IMR-90 (cell line): Measurements from ENCODE around the gene SLC35E2B. TPM values are rescaled to one million over a fixed set of nuclear protein-coding genes. Genes with fewer than 3 reads are reported as not detected.

Experiments
- ATAC-seq: fragments of 200-7000 bp; cut with Tn5 transposase; 2 replicates; pipeline ENCODE4 v1.9.1; 2020; ENCODE audit warnings: low read depth, mild to moderate bottlenecking, moderate library complexity
- BruUV-seq: library from RNA; stranded (reverse); fragments of 400-500 nt; replicated peaks from 2 replicates; lab custom pipeline; 2021; lab: Mats Ljungman, UMichigan
- CTCF ChIA-PET: fragments of 300-600 bp; formaldehyde crosslinking; extraction: SDS; loops from one replicate; lab custom pipeline; 2021; ENCODE audit warnings: antibody characterized with exemption; lab: Yijun Ruan, JAX
- POLR2A ChIA-PET: fragments of 300-600 bp; sonication (Branson Sonifier 250); formaldehyde crosslinking; loops from one replicate; lab custom pipeline; 2022; ENCODE audit warnings: antibody characterized with exemption; ENCODE audit not compliant: unreplicated experiment; lab: Charles Lee
- DNase-seq: peaks from one replicate; pipeline ENCODE4 v3.0.0; 2013
- H2AFZ ChIP-seq: replicated peaks from 2 replicates; pipeline ENCODE3; 2013; ENCODE audit warnings: low read length, mild to moderate bottlenecking; ENCODE audit not compliant: poor library complexity
- H2AK5ac ChIP-seq: 2 replicates; pipeline ENCODE4 v1.6.1; 2013; ENCODE audit warnings: low read depth, low read length, inconsistent platforms
- H2AK9ac ChIP-seq: replicated peaks from 2 replicates; pipeline ENCODE3; 2013; ENCODE audit warnings: mild to moderate bottlenecking, low read depth, low read length, moderate library complexity; ENCODE audit not compliant: poor library complexity
- H2BK120ac ChIP-seq: 2 replicates; pipeline ENCODE4 v1.6.1; 2013; ENCODE audit warnings: low read depth, low read length, inconsistent platforms
- H2BK15ac ChIP-seq: 3 replicates; pipeline ENCODE4 v1.6.1; 2013; ENCODE audit warnings: low read depth, low read length, inconsistent platforms
- H2BK20ac ChIP-seq: 2 replicates; pipeline ENCODE4 v1.6.1; 2013; ENCODE audit warnings: low read depth, mild to moderate bottlenecking, inconsistent platforms, low read length, moderate library complexity
- H2BK5ac ChIP-seq: 2 replicates; pipeline ENCODE4 v1.6.1; 2013; ENCODE audit warnings: mild to moderate bottlenecking, low read depth, low read length, inconsistent platforms; ENCODE audit not compliant: poor library complexity, severe bottlenecking
- H3K14ac ChIP-seq: replicated peaks from 2 replicates; pipeline ENCODE4 v1.6.1; 2013; ENCODE audit warnings: low read depth, low read length, inconsistent platforms
- H3K18ac ChIP-seq: 2 replicates; pipeline ENCODE4 v1.6.1; 2013; ENCODE audit warnings: low read depth, low read length, control low read depth
- H3K23ac ChIP-seq: 2 replicates; pipeline ENCODE4 v1.6.1; 2013; ENCODE audit warnings: low read depth, low read length, inconsistent platforms
- H3K27ac ChIP-seq: 2 replicates; pipeline ENCODE4 v1.5.1; 2013; ENCODE audit warnings: mild to moderate bottlenecking, control low read depth, low read length; ENCODE audit not compliant: insufficient read depth
- H3K27me3 ChIP-seq: 2 replicates; pipeline ENCODE4 v1.6.1; 2013; ENCODE audit warnings: low read length; ENCODE audit not compliant: control insufficient read depth, insufficient read depth
- H3K36me3 ChIP-seq: 2 replicates; pipeline ENCODE4 v1.6.1; 2013; ENCODE audit warnings: low read length, mixed read lengths; ENCODE audit not compliant: control insufficient read depth, insufficient read depth
- H3K4ac ChIP-seq: 2 replicates; pipeline ENCODE4 v1.6.1; 2013; ENCODE audit warnings: low read depth, low read length, inconsistent platforms
- H3K4me1 ChIP-seq: 2 replicates; pipeline ENCODE4 v1.6.1; 2013; ENCODE audit warnings: low read length, mixed read lengths; ENCODE audit not compliant: control insufficient read depth, insufficient read depth
- H3K4me2 ChIP-seq: 2 replicates; pipeline ENCODE4 v1.6.1; 2013; ENCODE audit warnings: low read depth, mild to moderate bottlenecking, control low read depth, low read length, moderate library complexity
- H3K4me3 ChIP-seq: 2 replicates; pipeline ENCODE4 v1.5.1; 2013; ENCODE audit warnings: low read depth, mild to moderate bottlenecking, control low read depth, low read length, moderate library complexity; ENCODE audit not compliant: insufficient read depth
- H3K56ac ChIP-seq: 2 replicates; pipeline ENCODE4 v1.6.1; 2013; ENCODE audit warnings: low read length, inconsistent platforms; ENCODE audit not compliant: insufficient read depth; ENCODE audit errors: extremely low read depth
- H3K79me1 ChIP-seq, 2 experiments: 2 replicates each; pipeline ENCODE4 v1.6.1; 2013; ENCODE audit warnings: low read length in 2 of 2, inconsistent platforms in 1 of 2, low read depth in 1 of 2
- H3K9ac ChIP-seq: 2 replicates; pipeline ENCODE4 v1.6.1; 2013; ENCODE audit warnings: low read depth, low read length, control low read depth
- H3K9me1 ChIP-seq: 2 replicates; pipeline ENCODE4 v1.6.1; 2013; ENCODE audit warnings: low read length, inconsistent platforms; ENCODE audit not compliant: insufficient read depth
- H3K9me3 ChIP-seq: 2 replicates; pipeline ENCODE4 v1.6.1; 2013; ENCODE audit warnings: low read length; ENCODE audit not compliant: control insufficient read depth, insufficient read depth
- H4K20me1 ChIP-seq: 2 replicates; pipeline ENCODE4 v1.6.1; 2013; ENCODE audit warnings: low read length, inconsistent platforms; ENCODE audit not compliant: insufficient read depth
- H4K5ac ChIP-seq: 2 replicates; pipeline ENCODE4 v1.6.1; 2013; ENCODE audit warnings: mild to moderate bottlenecking, low read depth, low read length, control low read depth
- H4K8ac ChIP-seq, 2 experiments: 2 replicates each; pipeline ENCODE4 v1.6.1; 2013; ENCODE audit warnings: low read depth in 2 of 2, low read length in 2 of 2, control low read depth in 1 of 2, inconsistent platforms in 1 of 2
- H4K91ac ChIP-seq: 2 replicates; pipeline ENCODE4 v1.6.1; 2013; ENCODE audit warnings: low read depth, low read length, inconsistent platforms; ENCODE audit not compliant: insufficient read depth
- BHLHE40 ChIP-seq: fragments of 150-350 bp; IDR thresholded peaks from 2 replicates; pipeline ENCODE4 v1.6.1; 2016; ENCODE audit warnings: mild to moderate bottlenecking, low read depth, low read length
- CEBPB ChIP-seq: IDR thresholded peaks from 2 replicates; pipeline ENCODE4 v1.6.1; 2012; ENCODE audit warnings: low read depth, low read length, improper control_type of control experiment
- CHD1 ChIP-seq: IDR thresholded peaks from 2 replicates; pipeline ENCODE4 v1.6.1; 2012; ENCODE audit warnings: low read depth, low read length, improper control_type of control experiment
- FOS ChIP-seq: fragments of 150-350 bp; IDR thresholded peaks from 2 replicates; pipeline ENCODE4 v1.6.1; 2016; ENCODE audit warnings: low read depth, low read length
- MAFK ChIP-seq: IDR thresholded peaks from 2 replicates; pipeline ENCODE4 v1.6.1; 2012; ENCODE audit warnings: low read depth, low read length, improper control_type of control experiment
- MAZ ChIP-seq: IDR thresholded peaks from 2 replicates; pipeline ENCODE4 v1.6.1; 2012; ENCODE audit warnings: low read depth, mild to moderate bottlenecking, low read length, improper control_type of control experiment, moderate library complexity, borderline replicate concordance
- MXI1 ChIP-seq: IDR thresholded peaks from 2 replicates; pipeline ENCODE4 v1.6.1; 2012; ENCODE audit warnings: low read depth, mild to moderate bottlenecking, low read length, moderate library complexity, borderline replicate concordance
- NFE2L2 ChIP-seq: fragments of 150-350 bp; IDR thresholded peaks from 2 replicates; pipeline ENCODE4 v1.6.1; 2016; ENCODE audit warnings: low read depth, mild to moderate bottlenecking, low read length
- POLR2A ChIP-seq: IDR thresholded peaks from 2 replicates; pipeline ENCODE4 v1.6.1; 2012; ENCODE audit warnings: mild to moderate bottlenecking, low read depth, low read length
- RAD21 ChIP-seq: IDR thresholded peaks from 2 replicates; pipeline ENCODE4 v1.6.1; 2012; ENCODE audit warnings: low read length, improper control_type of control experiment
- RCOR1 ChIP-seq: IDR thresholded peaks from 2 replicates; pipeline ENCODE4 v1.6.1; 2012; ENCODE audit warnings: mild to moderate bottlenecking, low read length, improper control_type of control experiment; ENCODE audit not compliant: insufficient replicate concordance
- RFX5 ChIP-seq: IDR thresholded peaks from 2 replicates; pipeline ENCODE4 v1.8.0; 2012; ENCODE audit warnings: low read depth, mild to moderate bottlenecking, low read length, moderate library complexity
- SMC3 ChIP-seq: fragments of 150-350 bp; IDR thresholded peaks from 2 replicates; pipeline ENCODE4 v1.6.1; 2016; ENCODE audit warnings: low read depth, mild to moderate bottlenecking, antibody characterized with exemption, low read length, moderate library complexity
- WGBS, 2 experiments: methylation state at CpG; one replicate each; pipeline versions ENCODE4 v1.1.5 to v1.1.7; 2013; ENCODE audit warnings: missing lambda C conversion rate in 2 of 2; ENCODE audit not compliant: insufficient read length in 1 of 2; ENCODE audit errors: extremely low coverage in 2 of 2; 5-methylcytosine and 5-hydroxymethylcytosine counted together
- dilution Hi-C: fragments of 300-500 bp; cut with HindIII; formaldehyde crosslinking; loops from one replicate; pipeline ENCODE4 v1.14.3; 2018; ENCODE audit warnings: low sequenced_read_pairs; ENCODE audit not compliant: unreplicated experiment
- in situ Hi-C: fragments of 300-500 bp; cut with MboI; formaldehyde crosslinking; loops from 3 replicates; pipeline ENCODE4 v1.14.3; 2019; ENCODE audit warnings: low sequenced_read_pairs, inconsistent platforms, mixed read lengths
- intact Hi-C: fragments of 100-400 bp; cut with micrococcal nuclease; formaldehyde crosslinking; loops from 2 replicates; pipeline ENCODE4 v1.10.0; 2022
- polyA plus RNA-seq, 3 experiments: library from polyadenylated mRNA; depleted of rRNA; stranded (reverse); fragments of >200 nt; gene quantifications; 2 replicates each; pipeline ENCODE4 v1.2.3, GENCODE V29; 2012; ENCODE audit warnings: low replicate concordance in 1 of 3
- total RNA-seq: library from RNA; depleted of rRNA; stranded (reverse); fragments of >200 nt; gene quantifications from 2 replicates; pipeline ENCODE4 v1.2.3, GENCODE V29; 2012
- TF ChIP-seq, protein P1 (sequence below): fragments of 150-350 bp; IDR thresholded peaks from 2 replicates; pipeline ENCODE4 v1.6.1; 2016; ENCODE audit warnings: low read depth, mild to moderate bottlenecking, low read length, moderate library complexity, borderline replicate concordance
- TF ChIP-seq, protein P2 (sequence below): conservative IDR thresholded peaks from 2 replicates; pipeline ENCODE4 v1.5.1; 2012; ENCODE audit warnings: mild to moderate bottlenecking, low read depth, low read length, improper control_type of control experiment
- TF ChIP-seq, protein P3 (sequence below): fragments of 150-350 bp; IDR thresholded peaks from 2 replicates; pipeline ENCODE4 v1.6.1; 2017; ENCODE audit warnings: mild to moderate bottlenecking, antibody characterized with exemption, low read length, low read depth

Gene SLC35E2B
- total and polyA plus RNA-seq, 2 of the 4 experiments (the other 2 are of a cell fraction) = 14.9 to 30.2 TPM

DNA sequence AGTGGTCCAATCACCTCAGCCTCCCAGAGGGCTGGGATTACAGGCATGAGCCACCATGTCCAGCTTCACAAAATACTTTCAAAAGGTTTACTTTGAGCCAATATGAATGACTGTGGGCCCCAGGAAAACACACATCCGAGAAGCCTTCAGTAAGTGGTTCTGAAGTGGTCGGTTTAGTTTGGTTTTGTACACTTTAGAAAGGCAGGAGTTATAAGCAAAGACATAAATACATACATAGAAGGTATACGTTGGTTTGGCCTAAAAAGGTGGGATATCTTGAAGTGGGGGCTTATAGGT lies 80.5 kb downstream of the SLC35E2B start:
- Histone ChIP-seq H2AK9ac (no peak overlapping the region), H2AK5ac (no peak overlapping the region), H3K14ac (no peak overlapping the region), H3K4me3 (no peak overlapping the region), H2BK5ac (no peak overlapping the region), H3K9me3 (no peaks in the 10 kb centered on the region), H3K23ac (no peak overlapping the region), H4K91ac (no peak overlapping the region), H3K4me2 (no peak overlapping the region), H3K56ac (no peak overlapping the region), H2AFZ (no peak overlapping the region), H4K8ac (no peak overlapping the region), H3K36me3 (no peaks in the 10 kb centered on the region), H4K20me1 (peaks cover 27% of the 10 kb centered on the region), H3K79me1 (peaks cover 13 to 29% of the 10 kb centered on the region in 2 experiments; a peak in 3 of 4 replicates), H2BK20ac (no peak overlapping the region), H3K9ac (no peak overlapping the region), H4K5ac (no peak overlapping the region), H2BK15ac (no peak overlapping the region), H2BK120ac (no peak overlapping the region), H3K4me1 (peaks cover 6% of the 10 kb centered on the region), H3K18ac (no peak overlapping the region), H3K9me1 (peaks cover 11% of the 10 kb centered on the region; the same call in 1 of the 2 replicates), H3K27me3 (no peaks in the 10 kb centered on the region), H3K4ac (no peak overlapping the region), H3K27ac (no peak overlapping the region)
- BruUV-seq = no TSS peak
- ChIA-PET POLR2A (no interaction called here), CTCF (no interaction called here)
- TF ChIP-seq NFE2L2 (no peak), CHD1 (no peak), MAZ (no peak), SMC3 (no peak), FOS (no peak), POLR2A (no peak), RAD21 (no peak), MXI1 (no peak), MAFK (no peak), RCOR1 (no peak), CEBPB (no peak), RFX5 (no peak), BHLHE40 (no peak)
- TF ChIP-seq, protein P1, sequence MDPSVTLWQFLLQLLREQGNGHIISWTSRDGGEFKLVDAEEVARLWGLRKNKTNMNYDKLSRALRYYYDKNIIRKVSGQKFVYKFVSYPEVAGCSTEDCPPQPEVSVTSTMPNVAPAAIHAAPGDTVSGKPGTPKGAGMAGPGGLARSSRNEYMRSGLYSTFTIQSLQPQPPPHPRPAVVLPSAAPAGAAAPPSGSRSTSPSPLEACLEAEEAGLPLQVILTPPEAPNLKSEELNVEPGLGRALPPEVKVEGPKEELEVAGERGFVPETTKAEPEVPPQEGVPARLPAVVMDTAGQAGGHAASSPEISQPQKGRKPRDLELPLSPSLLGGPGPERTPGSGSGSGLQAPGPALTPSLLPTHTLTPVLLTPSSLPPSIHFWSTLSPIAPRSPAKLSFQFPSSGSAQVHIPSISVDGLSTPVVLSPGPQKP = no peak
- TF ChIP-seq, protein P2, sequence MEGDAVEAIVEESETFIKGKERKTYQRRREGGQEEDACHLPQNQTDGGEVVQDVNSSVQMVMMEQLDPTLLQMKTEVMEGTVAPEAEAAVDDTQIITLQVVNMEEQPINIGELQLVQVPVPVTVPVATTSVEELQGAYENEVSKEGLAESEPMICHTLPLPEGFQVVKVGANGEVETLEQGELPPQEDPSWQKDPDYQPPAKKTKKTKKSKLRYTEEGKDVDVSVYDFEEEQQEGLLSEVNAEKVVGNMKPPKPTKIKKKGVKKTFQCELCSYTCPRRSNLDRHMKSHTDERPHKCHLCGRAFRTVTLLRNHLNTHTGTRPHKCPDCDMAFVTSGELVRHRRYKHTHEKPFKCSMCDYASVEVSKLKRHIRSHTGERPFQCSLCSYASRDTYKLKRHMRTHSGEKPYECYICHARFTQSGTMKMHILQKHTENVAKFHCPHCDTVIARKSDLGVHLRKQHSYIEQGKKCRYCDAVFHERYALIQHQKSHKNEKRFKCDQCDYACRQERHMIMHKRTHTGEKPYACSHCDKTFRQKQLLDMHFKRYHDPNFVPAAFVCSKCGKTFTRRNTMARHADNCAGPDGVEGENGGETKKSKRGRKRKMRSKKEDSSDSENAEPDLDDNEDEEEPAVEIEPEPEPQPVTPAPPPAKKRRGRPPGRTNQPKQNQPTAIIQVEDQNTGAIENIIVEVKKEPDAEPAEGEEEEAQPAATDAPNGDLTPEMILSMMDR = no peak
- TF ChIP-seq, protein P3, sequence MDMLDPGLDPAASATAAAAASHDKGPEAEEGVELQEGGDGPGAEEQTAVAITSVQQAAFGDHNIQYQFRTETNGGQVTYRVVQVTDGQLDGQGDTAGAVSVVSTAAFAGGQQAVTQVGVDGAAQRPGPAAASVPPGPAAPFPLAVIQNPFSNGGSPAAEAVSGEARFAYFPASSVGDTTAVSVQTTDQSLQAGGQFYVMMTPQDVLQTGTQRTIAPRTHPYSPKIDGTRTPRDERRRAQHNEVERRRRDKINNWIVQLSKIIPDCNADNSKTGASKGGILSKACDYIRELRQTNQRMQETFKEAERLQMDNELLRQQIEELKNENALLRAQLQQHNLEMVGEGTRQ = no peak
- in situ Hi-C loops = no loop called here
- DNase-seq (no peak), ATAC-seq (no peak)
- dilution Hi-C loops = no loop called here
- no CpG with 5 or more reads among the region's 3 CpGs for WGBS, 2 experiments
- intact Hi-C loops = no loop called here
